Measurements from ENCODE around the gene PCDH10. TPM values are rescaled to one million over a fixed set of nuclear protein-coding genes. Genes with fewer than 3 reads are reported as not detected.

Gene PCDH10
- total and polyA plus RNA-seq, 2 of the 8 experiments (the other 6 are each of a cell fraction or from before 2014, with no cell fraction given) = 2.2 to 10.0 TPM

GRCh38 chr4:133151341-133151690, 2.2 kb downstream of the PCDH10 start:
- Histone ChIP-seq H3K79me2 (ENCODE audit: control insufficient read depth in 1 of 2, insufficient read depth in 2 of 2, low read length in 2 of 2) (no peaks in the 10 kb centered on the region), H4K91ac (replicated peaks; ENCODE audit: insufficient read length, low read length) (no peak overlapping the region), H2BK15ac (ENCODE audit: low read length) (peak overlapping the region; percentile 65; the same call in 1 of the 2 replicates), H3K56ac (replicated peaks; ENCODE audit: insufficient read length, low read depth, low read length) (no peak overlapping the region), H3K9ac (replicated peaks in 1 of 4; ENCODE audit: extremely low read depth in 1 of 4, low read depth in 3 of 4, low read length in 3 of 4) (no peak overlapping the region; a peak in 1 of 7 replicates), H4K5ac (ENCODE audit: insufficient read length, low read depth, low read length) (no peak overlapping the region), H3K4me3 (ENCODE audit: extremely low read depth in 1 of 4, insufficient read depth in 2 of 4, low read depth in 3 of 4, low read length in 4 of 4) (peak overlapping the region; percentile 58 to 67 (median 64)), H2BK12ac (ENCODE audit: low read depth, low read length) (peak overlapping the region; percentile 62; the same call in 1 of the 2 replicates), H3K27me3 (replicated peaks in 1 of 4; ENCODE audit: control insufficient read depth in 3 of 4, extremely low read depth in 1 of 4, insufficient read depth in 3 of 4, low read length in 3 of 4) (peaks cover 45 to 69% (median 63%) of the 10 kb centered on the region in 4 experiments; a peak in 6 of 7 replicates), H3K14ac (ENCODE audit: insufficient read length) (no peak overlapping the region), H3K23me2 (ENCODE audit: low read depth, low read length) (peaks cover 57% of the 10 kb centered on the region), H2BK20ac (ENCODE audit: low read length) (no peak overlapping the region), H2BK120ac (replicated peaks; ENCODE audit: low read depth, low read length) (no peak overlapping the region), H3K79me1 (ENCODE audit: low read depth, low read length) (no peaks in the 10 kb centered on the region), H4K8ac (ENCODE audit: extremely low read depth, insufficient read depth, low read length) (no peak overlapping the region), H3K4ac (replicated peaks; ENCODE audit: insufficient read length, low read depth, low read length) (no peak overlapping the region), H2AFZ (ENCODE audit: low read length) (peak overlapping the region; percentile 42; the same call in 1 of the 2 replicates), H4K20me1 (replicated peaks in 1 of 2; ENCODE audit: control insufficient read depth in 1 of 2, insufficient read depth in 2 of 2, low read length in 2 of 2) (peaks cover 3 to 5% of the 10 kb centered on the region in 2 experiments), H2BK5ac (ENCODE audit: low read depth, low read length) (no peak overlapping the region), H3K27ac (ENCODE audit: low read depth, low read length) (no peak overlapping the region), H3K36me3 (ENCODE audit: control insufficient read depth in 2 of 4, insufficient read depth in 4 of 4, low read length in 3 of 4) (no peaks in the 10 kb centered on the region; a peak in 1 of 8 replicates), H3K18ac (ENCODE audit: extremely low read depth, low read length) (peak overlapping the region; percentile 26; the same call in 1 of the 2 replicates), H3K4me1 (replicated peaks in 1 of 4; ENCODE audit: control insufficient read depth in 3 of 4, insufficient read depth in 4 of 4, low read length in 3 of 4) (peaks cover 5 to 17% (median 15%) of the 10 kb centered on the region in 4 experiments), H2AK5ac (ENCODE audit: low read depth, low read length) (no peak overlapping the region), H3K9me3 (ENCODE audit: insufficient read depth in 2 of 2, low read depth in 1 of 2, low read length in 1 of 2) (no peaks in the 10 kb centered on the region), H3K4me2 (ENCODE audit: insufficient read depth in 1 of 2, low read depth in 2 of 2, low read length in 2 of 2) (peak overlapping the region; percentile 99), H3K23ac (ENCODE audit: insufficient read length) (no peak overlapping the region)
- FAIRE-seq (no peak), DNase-seq (ENCODE audit: low read depth in 1 of 2, low spot score in 2 of 2) (no peak)
- POLR2A ChIA-PET (ENCODE audit: partially characterized antibody) = interaction anchor here (0.9 to 1.8 kb wide), 5 partner anchors 9 to 113 kb away, joined by 3 to 5 read pairs (median 4); no protein-coding TSS in a partner anchor
- CTCF ChIA-PET (ENCODE audit: partially characterized antibody) = interaction anchor here (0.6 to 2.5 kb wide), 14 partner anchors 12 to 687 kb away, joined by 3 to 11 read pairs (median 3); no protein-coding TSS in a partner anchor
- 1% methylated on average over 29 of the region's 31 CpGs; no CpG with 5 or more reads in 1 of the 2 experiments for WGBS, 2 experiments (ENCODE audit: extremely low coverage in 1 of 2, insufficient coverage in 1 of 2, insufficient read length in 1 of 2, insufficient replicate concordance in 2 of 2, low coverage in 1 of 2, low lambda C conversion rate in 2 of 2, missing lambda C conversion rate in 1 of 2)
- TF ChIP-seq SIX5 (IDR thresholded peaks at IDR 0.05; ENCODE audit: low read depth, low read length) (no peak), POU5F1 (IDR thresholded peaks at IDR 0.05; ENCODE audit: low read depth, low read length) (no peak), KDM4A (IDR thresholded peaks at IDR 0.05; ENCODE audit: low read depth, low read length, severe bottlenecking) (no peak), RNF2 (IDR thresholded peaks at IDR 0.05; ENCODE audit: borderline replicate concordance, low read depth, low read length, missing control alignments, poor library complexity, severe bottlenecking) (no peak), CHD1 (IDR thresholded peaks at IDR 0.05; ENCODE audit: low read depth, low read length) (no peak), RXRA (IDR thresholded peaks at IDR 0.05; ENCODE audit: insufficient read depth, low read depth, low read length) (no peak), CREB1 (IDR thresholded peaks at IDR 0.05) (0 out of 2 replicates have a peak, but pooled peaks have one; percentile 41), CTCF (IDR thresholded peaks at IDR 0.05; ENCODE audit: control extremely low read depth in 1 of 3, insufficient read depth in 1 of 3, low read depth in 1 of 3, low read length in 3 of 3) (peak in 1 of 3 experiments; percentile 35; a peak in 1 of 4 replicates), EZH2 (IDR thresholded peaks at IDR 0.05; ENCODE audit: low read depth, low read length, severe bottlenecking) (peak; percentile 64), SAP30 (IDR thresholded peaks at IDR 0.05; ENCODE audit: insufficient read depth, insufficient replicate concordance, low read length) (peak; percentile 60)

Data from H1 (cell line).